Neuronal stem cell (in vitro differentiated cells): ENCODE measurements around the gene RALGAPA1.

ENCODE experiments used
- DNase-seq: peaks from one replicate; pipeline ENCODE4 v3.0.0-alpha.2; 2013; ENCODE audit warnings: low spot score
- H2AFZ ChIP-seq: one replicate; pipeline ENCODE4 v1.6.1; 2013; ENCODE audit warnings: mild to moderate bottlenecking, low read length, inconsistent platforms
- H2AK5ac ChIP-seq: 2 replicates; pipeline ENCODE4 v1.6.1; 2013; ENCODE audit warnings: low read depth, mild to moderate bottlenecking, inconsistent platforms, low read length, moderate library complexity, mixed read lengths
- H2BK120ac ChIP-seq: 2 replicates; pipeline ENCODE4 v1.6.1; 2013; ENCODE audit warnings: low read depth, mild to moderate bottlenecking, inconsistent platforms, low read length, moderate library complexity, mixed read lengths
- H2BK12ac ChIP-seq: one replicate; pipeline ENCODE4 v1.6.1; 2013; ENCODE audit warnings: low read length, inconsistent platforms
- H2BK15ac ChIP-seq: 2 replicates; pipeline ENCODE4 v1.6.1; 2013; ENCODE audit warnings: mild to moderate bottlenecking, low read length, inconsistent platforms, mixed read lengths
- H2BK5ac ChIP-seq: one replicate; pipeline ENCODE4 v1.6.1; 2013; ENCODE audit warnings: inconsistent platforms, mild to moderate bottlenecking, low read length, moderate library complexity
- H3K14ac ChIP-seq: one replicate; pipeline ENCODE4 v1.6.1; 2013; ENCODE audit warnings: low read length, inconsistent platforms
- H3K18ac ChIP-seq: 2 replicates; pipeline ENCODE4 v1.6.1; 2013; ENCODE audit warnings: low read length, inconsistent platforms
- H3K23ac ChIP-seq: 2 replicates; pipeline ENCODE4 v1.6.1; 2013; ENCODE audit warnings: low read depth, mild to moderate bottlenecking, mixed read lengths, low read length, inconsistent platforms; ENCODE audit not compliant: poor library complexity
- H3K27ac ChIP-seq: replicated peaks from 3 replicates; pipeline ENCODE4 v1.5.1; 2013; ENCODE audit warnings: low read length, inconsistent platforms
- H3K27me3 ChIP-seq, 3 experiments: 2 replicates each; pipeline ENCODE4 v1.6.1; 2013; ENCODE audit warnings: low read length in 3 of 3, mild to moderate bottlenecking in 2 of 3, inconsistent platforms in 1 of 3, low read depth in 1 of 3, mixed read lengths in 1 of 3, moderate library complexity in 1 of 3; ENCODE audit not compliant: control insufficient read depth in 3 of 3, insufficient read depth in 3 of 3
- H3K36me3 ChIP-seq, 2 donors: replicated peaks in 1 of 2; 2 replicates each; pipeline ENCODE4 v1.6.1; 2013; ENCODE audit warnings: low read length in 2 of 2; ENCODE audit not compliant: control insufficient read depth in 2 of 2, insufficient read depth in 2 of 2
- H3K4ac ChIP-seq: 2 replicates; pipeline ENCODE4 v1.6.1; 2013; ENCODE audit warnings: inconsistent platforms, mild to moderate bottlenecking, low read length, moderate library complexity
- H3K4me1 ChIP-seq, 2 donors: 1 replicate in 1 of 2; 2 replicates in 1 of 2; pipeline ENCODE4 v1.6.1; 2013; ENCODE audit warnings: low read length in 2 of 2, low read depth in 1 of 2; ENCODE audit not compliant: control insufficient read depth in 2 of 2, insufficient read depth in 1 of 2
- H3K4me2 ChIP-seq: one replicate; pipeline ENCODE4 v1.6.1; 2013; ENCODE audit warnings: mild to moderate bottlenecking, low read length, inconsistent platforms; ENCODE audit not compliant: insufficient read depth, poor library complexity, severe bottlenecking
- H3K4me3 ChIP-seq, 2 donors: 2 replicates each; pipeline ENCODE4 v1.5.1; 2013; ENCODE audit warnings: low read length in 2 of 2, mild to moderate bottlenecking in 2 of 2, inconsistent platforms in 1 of 2, moderate library complexity in 1 of 2
- H3K79me1 ChIP-seq: one replicate; pipeline ENCODE4 v1.6.1; 2013; ENCODE audit warnings: low read depth, mild to moderate bottlenecking, inconsistent platforms, low read length, moderate library complexity
- H3K9ac ChIP-seq: one replicate; pipeline ENCODE4 v1.6.1; 2013; ENCODE audit warnings: mild to moderate bottlenecking, low read depth, low read length, inconsistent platforms; ENCODE audit not compliant: poor library complexity
- H3K9me3 ChIP-seq, 2 donors: replicated peaks in 1 of 2; 2 replicates each; pipeline versions ENCODE3 to v1.6.1; 2013; ENCODE audit warnings: low read length in 2 of 2, mild to moderate bottlenecking in 2 of 2, inconsistent platforms in 1 of 2, low read depth in 1 of 2, mixed read lengths in 1 of 2, moderate library complexity in 1 of 2; ENCODE audit not compliant: control insufficient read depth in 2 of 2, insufficient read depth in 1 of 2
- H4K8ac ChIP-seq: one replicate; pipeline ENCODE4 v1.6.1; 2013; ENCODE audit warnings: low read depth, mild to moderate bottlenecking, inconsistent platforms, low read length, moderate library complexity
- H4K91ac ChIP-seq: one replicate; pipeline ENCODE4 v1.6.1; 2013; ENCODE audit warnings: low read length, low read depth, mild to moderate bottlenecking, inconsistent platforms; ENCODE audit not compliant: poor library complexity
- WGBS, 2 donors: extraction: QIAGEN DNeasy Blood & Tissue Kit; methylation state at CpG; one replicate each; pipeline ENCODE4 v1.1.7; 2013; ENCODE audit warnings: missing lambda C conversion rate in 2 of 2, mixed read lengths in 1 of 2; ENCODE audit not compliant: insufficient read length in 2 of 2, insufficient replicate concordance in 1 of 2; ENCODE audit errors: extremely low coverage in 2 of 2; 5-methylcytosine and 5-hydroxymethylcytosine counted together

RALGAPA1 gene

DNA sequence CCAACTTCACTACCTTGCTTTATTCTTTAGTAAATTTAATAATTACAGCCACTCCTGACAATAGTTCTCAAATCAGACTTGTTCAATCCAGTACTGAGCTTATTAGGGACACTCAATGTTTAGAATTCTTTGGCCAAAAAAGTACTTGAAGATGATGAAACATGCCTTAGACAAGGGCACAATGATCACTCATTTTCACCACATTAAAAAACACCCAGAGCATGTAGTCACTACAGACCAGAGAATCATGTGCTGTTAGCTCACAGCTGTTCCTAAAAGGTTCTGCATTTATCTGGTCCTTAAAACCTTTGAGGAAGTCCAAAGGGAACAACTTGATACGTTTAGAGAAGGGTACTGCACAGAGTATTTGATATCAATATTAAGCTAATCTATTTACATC, 176.4 kb downstream of the RALGAPA1 start:
- no peak overlapping the region for H2BK5ac ChIP-seq
- H2AK5ac ChIP-seq: no peak overlapping the region
- no peak overlapping the region for H3K4me3 ChIP-seq
- no peak overlapping the region for H3K23ac ChIP-seq
- no peak for DNase-seq
- no peak overlapping the region for H3K4me2 ChIP-seq
- H2BK120ac ChIP-seq: no peak overlapping the region
- no peak overlapping the region for H4K8ac ChIP-seq
- no peak overlapping the region for H2BK15ac ChIP-seq
- no peak overlapping the region for H3K4ac ChIP-seq
- peaks cover 0 to 18% of the 10 kb centered on the region in 2 donors for H3K36me3 ChIP-seq
- H3K14ac ChIP-seq: no peak overlapping the region
- no peak overlapping the region for H3K27ac ChIP-seq
- H3K4me1 ChIP-seq: no peaks in the 10 kb centered on the region
- H3K18ac ChIP-seq: no peak overlapping the region
- no CpG with 5 or more reads among the region's 1 CpG for WGBS, 2 donors
- H3K27me3 ChIP-seq: no peaks in the 10 kb centered on the region
- no peaks in the 10 kb centered on the region for H3K9me3 ChIP-seq
- H2AFZ ChIP-seq: no peak overlapping the region
- no peak overlapping the region for H4K91ac ChIP-seq
- H3K79me1 ChIP-seq: no peaks in the 10 kb centered on the region
- no peak overlapping the region for H3K9ac ChIP-seq
- no peak overlapping the region for H2BK12ac ChIP-seq

DNA sequence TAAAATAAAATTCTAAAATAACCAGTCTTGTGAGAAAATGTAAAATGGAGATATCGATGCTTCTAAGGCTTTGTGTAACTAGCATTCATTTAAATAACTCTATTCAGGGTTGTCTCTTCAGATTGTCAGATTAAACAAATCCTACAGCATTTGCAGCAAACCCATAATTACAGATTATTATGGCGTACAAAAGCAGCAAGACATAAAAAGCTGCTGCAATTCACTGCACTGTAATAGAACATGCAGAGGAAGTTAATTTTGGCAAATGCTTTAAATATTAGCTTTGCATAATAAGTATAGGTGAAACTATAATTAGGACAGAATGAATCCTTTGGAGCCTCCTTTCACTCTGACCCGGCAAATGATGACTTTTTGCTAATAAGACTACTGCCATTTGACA, 176.8 kb downstream of the RALGAPA1 start:
- Histone ChIP-seq H3K9me3 (no peaks in the 10 kb centered on the region), H2AK5ac (no peak overlapping the region), H2BK12ac (no peak overlapping the region), H2BK120ac (no peak overlapping the region), H3K36me3 (peaks cover 0 to 18% of the 10 kb centered on the region in 2 donors), H3K9ac (no peak overlapping the region), H2BK5ac (no peak overlapping the region), H3K4me3 (no peak overlapping the region), H3K27ac (no peak overlapping the region), H3K14ac (no peak overlapping the region), H3K4me2 (no peak overlapping the region), H3K4me1 (no peaks in the 10 kb centered on the region), H4K91ac (no peak overlapping the region), H2AFZ (no peak overlapping the region), H4K8ac (no peak overlapping the region), H3K4ac (no peak overlapping the region), H3K79me1 (no peaks in the 10 kb centered on the region), H3K23ac (no peak overlapping the region), H2BK15ac (no peak overlapping the region), H3K18ac (no peak overlapping the region), H3K27me3 (no peaks in the 10 kb centered on the region)
- WGBS, 2 donors: no CpG with 5 or more reads among the region's 3 CpGs
- DNase-seq: no peak

DNA sequence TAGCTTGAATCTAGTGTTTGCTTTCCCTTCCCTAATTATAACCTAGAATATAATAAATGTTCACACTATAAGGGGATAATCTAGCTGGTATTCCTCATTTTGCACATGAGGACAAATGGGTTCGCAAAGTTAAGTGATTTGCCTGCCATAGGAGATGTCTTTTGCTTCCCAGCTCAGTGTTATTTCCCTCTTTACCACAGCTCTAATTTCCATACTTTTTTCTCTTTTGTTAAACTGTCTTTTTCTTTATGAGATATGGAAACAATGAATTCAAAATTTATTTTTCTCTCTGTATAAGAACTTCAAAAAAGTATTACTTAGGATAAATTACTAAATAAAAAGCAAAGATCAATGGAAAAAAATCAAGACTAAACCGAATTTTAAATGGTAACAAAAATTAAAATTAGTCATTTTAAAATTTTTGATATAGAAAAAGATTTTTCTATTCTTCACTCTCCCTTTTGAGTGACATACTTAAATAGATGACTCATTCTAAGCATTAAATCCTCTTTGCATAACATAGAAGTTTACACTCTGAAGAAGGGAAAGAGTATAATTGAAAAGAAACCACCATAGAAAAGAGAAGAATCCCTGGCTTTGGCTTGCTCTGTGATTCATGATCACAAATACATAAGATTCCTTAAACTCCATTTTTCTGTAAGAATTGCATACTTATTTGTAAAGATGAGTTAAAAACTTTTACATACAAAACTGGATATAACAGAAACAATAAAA, 177.9 kb downstream of the RALGAPA1 start:
- Histone ChIP-seq H3K9me3 (no peaks in the 10 kb centered on the region), H2BK15ac (no peak overlapping the region), H3K18ac (no peak overlapping the region), H3K4me3 (no peak overlapping the region), H3K9ac (no peak overlapping the region), H2BK5ac (no peak overlapping the region), H3K79me1 (no peaks in the 10 kb centered on the region), H2AK5ac (no peak overlapping the region), H2BK120ac (no peak overlapping the region), H3K23ac (no peak overlapping the region), H3K27ac (no peak overlapping the region), H3K4me1 (no peaks in the 10 kb centered on the region), H3K4me2 (no peak overlapping the region), H2AFZ (no peak overlapping the region), H2BK12ac (no peak overlapping the region), H3K27me3 (no peaks in the 10 kb centered on the region), H3K4ac (no peak overlapping the region), H4K91ac (no peak overlapping the region), H3K14ac (no peak overlapping the region), H4K8ac (no peak overlapping the region), H3K36me3 (peaks cover 0 to 18% of the 10 kb centered on the region in 2 donors)
- no peak for DNase-seq
- no CpG with 5 or more reads among the region's 2 CpGs for WGBS, 2 donors

DNA sequence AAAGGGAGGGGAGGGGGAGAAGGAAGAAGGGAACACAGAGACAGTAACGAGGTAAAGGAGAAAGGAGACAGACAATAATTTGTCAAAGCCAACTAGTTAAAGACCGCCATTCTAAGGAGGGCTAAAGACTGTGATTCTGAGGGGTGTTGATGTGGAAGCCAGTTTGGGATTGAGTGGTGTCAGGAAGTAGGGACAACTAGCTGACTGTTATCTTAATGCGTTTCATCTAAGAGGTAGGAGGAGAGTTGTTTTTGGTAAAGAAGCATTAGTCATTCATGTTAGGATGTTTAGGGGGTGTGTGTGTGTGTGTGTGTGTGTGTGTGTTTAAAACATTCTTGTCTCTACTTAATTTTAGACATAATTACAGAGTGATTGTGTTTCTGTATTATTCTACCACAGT, 180.1 kb downstream of the RALGAPA1 start:
- no peak overlapping the region for H2BK12ac ChIP-seq
- no CpG with 5 or more reads among the region's 3 CpGs for WGBS, 2 donors
- no peak overlapping the region for H4K91ac ChIP-seq
- no peak overlapping the region for H2BK5ac ChIP-seq
- no peaks in the 10 kb centered on the region for H3K9me3 ChIP-seq
- H2AK5ac ChIP-seq: no peak overlapping the region
- H3K14ac ChIP-seq: no peak overlapping the region
- no peak overlapping the region for H3K23ac ChIP-seq
- H3K4me1 ChIP-seq: no peaks in the 10 kb centered on the region
- no peak overlapping the region for H2BK120ac ChIP-seq
- H3K27ac ChIP-seq: no peak overlapping the region
- H3K4ac ChIP-seq: no peak overlapping the region
- no peak overlapping the region for H3K4me3 ChIP-seq
- no peak overlapping the region for H4K8ac ChIP-seq
- DNase-seq: no peak
- no peak overlapping the region for H3K9ac ChIP-seq
- H2AFZ ChIP-seq: no peak overlapping the region
- H3K4me2 ChIP-seq: no peak overlapping the region
- H3K36me3 ChIP-seq: peaks cover 0 to 12% of the 10 kb centered on the region in 2 donors
- no peak overlapping the region for H2BK15ac ChIP-seq
- H3K79me1 ChIP-seq: no peaks in the 10 kb centered on the region
- no peaks in the 10 kb centered on the region for H3K27me3 ChIP-seq
- H3K18ac ChIP-seq: no peak overlapping the region
